Neural cell (in vitro differentiated cells): ENCODE data around the gene SEC14L1. TPM values are rescaled to one million over a fixed set of nuclear protein-coding genes. Genes with fewer than 3 reads are reported as not detected.

Source experiments
- H2AFZ ChIP-seq: fragments of 200-600, 300-800 bp; sonication (generic), shearing (Covaris generic); 2 replicates; pipeline ENCODE4 v1.6.0; 2014; ENCODE audit warnings: low read depth, mild to moderate bottlenecking, antibody characterized with exemption, low read length, moderate library complexity
- H3F3A ChIP-seq: fragments of 200-600 bp; shearing (Covaris generic); 2 replicates; pipeline ENCODE4 v1.6.1; 2016; ENCODE audit warnings: mild to moderate bottlenecking, moderate library complexity, mixed read lengths, antibody characterized with exemption, low read length; ENCODE audit not compliant: insufficient read depth, poor library complexity, severe bottlenecking
- H3K27ac ChIP-seq: fragments of 200-600, 300-800 bp; sonication (generic), shearing (Covaris generic); 2 replicates; pipeline ENCODE4 v1.5.1; 2014; ENCODE audit warnings: mild to moderate bottlenecking, low read length, moderate library complexity
- H3K27me3 ChIP-seq: fragments of 300-800, 200-600 bp; sonication (generic), shearing (Covaris generic); 2 replicates; pipeline ENCODE4 v1.6.0; 2014; ENCODE audit warnings: mild to moderate bottlenecking, low read depth, low read length, moderate library complexity; ENCODE audit not compliant: insufficient read depth
- H3K36me3 ChIP-seq: fragments of 300-800, 200-600 bp; sonication (generic), shearing (Covaris generic); 2 replicates; pipeline ENCODE4 v1.5.1; 2014; ENCODE audit warnings: mild to moderate bottlenecking, antibody characterized with exemption, low read length, moderate library complexity; ENCODE audit not compliant: insufficient read depth
- H3K4me2 ChIP-seq: fragments of 300-800, 200-600 bp; sonication (generic), shearing (Covaris generic); 2 replicates; pipeline ENCODE4 v1.6.0; 2014; ENCODE audit warnings: mild to moderate bottlenecking, low read length
- H3K4me3 ChIP-seq: fragments of 300-800, 200-600 bp; sonication (generic), shearing (Covaris generic); 2 replicates; pipeline ENCODE4 v1.5.1; 2014; ENCODE audit warnings: mild to moderate bottlenecking, low read length, moderate library complexity
- H3K79me2 ChIP-seq: fragments of 200-600 bp; shearing (Covaris generic); replicated peaks from 2 replicates; pipeline ENCODE4 v1.6.0; 2014; ENCODE audit warnings: mild to moderate bottlenecking, low read length, moderate library complexity; ENCODE audit not compliant: insufficient read depth
- H3K9ac ChIP-seq: fragments of 300-800, 200-600 bp; sonication (generic), shearing (Covaris generic); 2 replicates; pipeline ENCODE4 v1.6.1; 2016; ENCODE audit warnings: mild to moderate bottlenecking, low read length, mixed read lengths
- H3K9me2 ChIP-seq: fragments of 200-600 bp; shearing (Covaris generic); 2 replicates; pipeline ENCODE4 v1.6.1; 2016; ENCODE audit warnings: mild to moderate bottlenecking, low read length, mixed read lengths; ENCODE audit not compliant: insufficient read depth
- H3K9me3 ChIP-seq: fragments of 200-600, 300-800 bp; sonication (generic), shearing (Covaris generic); 2 replicates; pipeline ENCODE4 v1.6.1; 2016; ENCODE audit warnings: mild to moderate bottlenecking, mixed run types, low read length, moderate library complexity, mixed read lengths
- H4K20me1 ChIP-seq: fragments of 200-600 bp; shearing (Covaris generic); 2 replicates; pipeline ENCODE4 v1.6.1; 2016; ENCODE audit warnings: mild to moderate bottlenecking, mixed run types; ENCODE audit not compliant: insufficient read depth
- CTCF ChIP-seq: fragments of 450-650 bp; IDR thresholded peaks from 2 replicates; pipeline ENCODE4 v1.5.1; 2014; ENCODE audit warnings: antibody characterized with exemption, mild to moderate bottlenecking, moderate library complexity; ENCODE audit not compliant: poor library complexity, severe bottlenecking
- EP300 ChIP-seq: fragments of 450-650 bp; conservative IDR thresholded peaks from 2 replicates; pipeline ENCODE4 v1.6.1; 2014; ENCODE audit warnings: antibody characterized with exemption, mild to moderate bottlenecking, moderate library complexity; ENCODE audit not compliant: poor library complexity, severe bottlenecking
- EZH2 ChIP-seq: fragments of 200-600, 300-800 bp; shearing (Covaris generic), sonication (generic); IDR thresholded peaks from 2 replicates; pipeline ENCODE4 v1.6.1; 2014; ENCODE audit warnings: antibody characterized with exemption, low read length, borderline replicate concordance, mild to moderate bottlenecking; ENCODE audit not compliant: insufficient read depth, poor library complexity, severe bottlenecking
- MXI1 ChIP-seq: fragments of 450-650 bp; conservative IDR thresholded peaks from 2 replicates; pipeline ENCODE4 v1.6.1; 2014; ENCODE audit warnings: antibody characterized with exemption, mild to moderate bottlenecking; ENCODE audit not compliant: poor library complexity, severe bottlenecking
- POLR2AphosphoS5 ChIP-seq: IDR thresholded peaks from 2 replicates; pipeline ENCODE4 v1.6.1; 2012
- RAD21 ChIP-seq: fragments of 450-650 bp; conservative IDR thresholded peaks from 2 replicates; pipeline ENCODE4 v1.6.1; 2014; ENCODE audit warnings: antibody characterized with exemption, mild to moderate bottlenecking, moderate library complexity
- REST ChIP-seq: IDR thresholded peaks from 2 replicates; pipeline ENCODE4 v1.6.1; 2012; ENCODE audit warnings: borderline replicate concordance
- SMC3 ChIP-seq: fragments of 450-650 bp; conservative IDR thresholded peaks from 2 replicates; pipeline ENCODE4 v1.6.1; 2014; ENCODE audit warnings: antibody characterized with exemption, mild to moderate bottlenecking, moderate library complexity; ENCODE audit not compliant: poor library complexity
- TAF1 ChIP-seq: IDR thresholded peaks from 2 replicates; pipeline ENCODE4 v1.6.1; 2012; ENCODE audit warnings: low read depth
- polyA plus RNA-seq: library from polyadenylated mRNA; depleted of rRNA; stranded (reverse); fragments of >200 nt; gene quantifications from 2 replicates; pipeline ENCODE4 v1.2.3, GENCODE V29; 2014

SEC14L1 gene
- polyA plus RNA-seq, 1 donor from 2014 or later: 40.4 TPM

- TF ChIP-seq EZH2 (no peak), POLR2AphosphoS5 (no peak), REST (no peak), MXI1 (no peak), TAF1 (no peak), CTCF (no peak), SMC3 (no peak), RAD21 (no peak), EP300 (no peak)
- no peak overlapping the region for H3K9ac ChIP-seq
- no peak overlapping the region for H3K4me3 ChIP-seq
- H3K9me2 ChIP-seq: no peaks in the 10 kb centered on the region
- H3K9me3 ChIP-seq: no peaks in the 10 kb centered on the region
- H3K27ac ChIP-seq: no peak overlapping the region
- H3K79me2 ChIP-seq: peaks cover 49% of the 10 kb centered on the region
- no peaks in the 10 kb centered on the region for H3K27me3 ChIP-seq
- H4K20me1 ChIP-seq: no peaks in the 10 kb centered on the region
- no peak overlapping the region for H2AFZ ChIP-seq
- H3F3A ChIP-seq: no peaks in the 10 kb centered on the region
- no peak overlapping the region for H3K4me2 ChIP-seq
- no peaks in the 10 kb centered on the region for H3K36me3 ChIP-seq
Observed at GRCh38 chr17:77145612-77146245, 5.0 kb downstream of the SEC14L1 start.

- Histone ChIP-seq H3K9me3 (no peaks in the 10 kb centered on the region), H3K27me3 (no peaks in the 10 kb centered on the region), H3K9me2 (no peaks in the 10 kb centered on the region), H3F3A (no peaks in the 10 kb centered on the region), H3K4me2 (no peak overlapping the region), H3K4me3 (no peak overlapping the region), H2AFZ (no peak overlapping the region), H4K20me1 (no peaks in the 10 kb centered on the region), H3K36me3 (no peaks in the 10 kb centered on the region), H3K27ac (no peak overlapping the region), H3K79me2 (peaks cover 49% of the 10 kb centered on the region), H3K9ac (no peak overlapping the region)
- TF ChIP-seq TAF1: no peak
- no peak for TF ChIP-seq MXI1
- TF ChIP-seq RAD21: no peak
- no peak for TF ChIP-seq SMC3
- TF ChIP-seq EZH2: no peak
- no peak for TF ChIP-seq CTCF
- no peak for TF ChIP-seq REST
- no peak for TF ChIP-seq EP300
- TF ChIP-seq POLR2AphosphoS5: no peak
Observed at GRCh38 chr17:77146246-77146632, 5.5 kb downstream of the SEC14L1 start.
